Inferior parietal cortex (tissue), 1 donor: ENCODE data around the gene MPV17.
"Not testable (repeated sequence)": the region's sequence is repeated elsewhere in the genome, so short reads cannot be mapped to it uniquely, and the experiment has no call there.

Source experiments
- DNase-seq: peaks from one replicate; pipeline ENCODE4 v3.0.0-alpha.2; 2016; ENCODE audit errors: extremely low spot score

MPV17 gene

GRCh38 chr2:27298391-27299080 lies 24.4 kb downstream of the MPV17 start:
- no peak for DNase-seq

GRCh38 chr2:27297195-27297594 lies 25.7 kb downstream of the MPV17 start:
- DNase-seq = no peak

- no peak for DNase-seq
Measured at GRCh38 chr2:27296481-27296880, 26.4 kb downstream of the MPV17 start.

- DNase-seq = no peak
Measured at GRCh38 chr2:27294928-27295327, 28.0 kb downstream of the MPV17 start.

GRCh38 chr2:27291865-27292264 lies 31.0 kb downstream of the MPV17 start:
- DNase-seq = no peak

- DNase-seq = no peak
Measured at GRCh38 chr2:27290549-27290948, 32.3 kb downstream of the MPV17 start.

- DNase-seq = no peak
Measured at GRCh38 chr2:27288610-27289009, 34.3 kb downstream of the MPV17 start.

- DNase-seq = no peak
Measured at GRCh38 chr2:27285481-27285880, 37.4 kb downstream of the MPV17 start.

GRCh38 chr2:27284996-27285395 lies 37.9 kb downstream of the MPV17 start:
- DNase-seq = no peak

- no peak for DNase-seq
Measured at GRCh38 chr2:27282892-27283291, 40.0 kb downstream of the MPV17 start.

- DNase-seq = no peak
Measured at GRCh38 chr2:27281855-27282559, 40.9 kb downstream of the MPV17 start, which contains the start of gene TRIM54. Gene TRIM54 (plus strand): TSS chr2:27282429. CDS start chr2:27282732, 303 bp downstream.

- no peak for DNase-seq
Measured at GRCh38 chr2:27281442-27281841, 41.5 kb downstream of the MPV17 start.

GRCh38 chr2:27280826-27281225 lies 42.1 kb downstream of the MPV17 start:
- DNase-seq = no peak

- DNase-seq = no peak
Measured at GRCh38 chr2:27278010-27278409, 44.9 kb downstream of the MPV17 start.

GRCh38 chr2:27275211-27276150 lies 47.4 kb downstream of the MPV17 start, which contains the start of gene DNAJC5G:
Gene DNAJC5G (plus strand): TSS chr2:27275433. CDS start chr2:27276729, 1,296 bp downstream.
- DNase-seq = no peak

GRCh38 chr2:27272537-27273522 lies 50.1 kb downstream of the MPV17 start:
- DNase-seq = not testable (repeated sequence)

- no peak for DNase-seq
Measured at GRCh38 chr2:27271631-27272340, 51.1 kb downstream of the MPV17 start.

- DNase-seq = no peak
Measured at GRCh38 chr2:27270670-27271069, 52.2 kb downstream of the MPV17 start.

- DNase-seq = no peak
Measured at GRCh38 chr2:27270131-27270530, 52.8 kb downstream of the MPV17 start.

- DNase-seq = not testable (repeated sequence)
Measured at GRCh38 chr2:27268296-27268695, 54.6 kb downstream of the MPV17 start.
